HG03575 (cell line): ENCODE data around the gene PIK3R5.

Source experiments
- ATAC-seq: cut with Tn5 transposase; IDR thresholded peaks from one replicate; pipeline ENCODE4 v1.9.1; 2021; ENCODE audit not compliant: unreplicated experiment, insufficient number of reproducible peaks, low FRiP score; ENCODE audit errors: extremely low read depth

Gene PIK3R5

DNA sequence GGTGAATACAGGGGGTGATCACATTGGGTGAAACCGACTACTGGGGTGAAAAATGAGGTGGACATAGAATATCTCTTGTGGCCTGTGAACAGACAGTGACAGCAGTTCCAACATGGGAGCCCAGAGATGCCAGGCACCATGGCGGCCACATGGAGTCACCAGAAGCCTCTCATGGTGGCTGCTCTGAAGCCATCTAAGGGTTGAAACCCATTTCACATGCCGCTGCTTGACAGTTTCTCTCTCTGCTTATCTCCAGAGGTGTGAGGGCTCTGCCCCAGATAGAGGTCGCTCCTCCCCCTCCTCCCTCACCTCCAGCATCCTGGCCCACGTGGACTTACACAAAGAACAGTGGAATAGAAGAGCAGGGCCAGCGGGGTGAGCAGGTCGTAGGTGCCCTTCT, 60.2 kb downstream of the PIK3R5 start:
- no peak for ATAC-seq

DNA sequence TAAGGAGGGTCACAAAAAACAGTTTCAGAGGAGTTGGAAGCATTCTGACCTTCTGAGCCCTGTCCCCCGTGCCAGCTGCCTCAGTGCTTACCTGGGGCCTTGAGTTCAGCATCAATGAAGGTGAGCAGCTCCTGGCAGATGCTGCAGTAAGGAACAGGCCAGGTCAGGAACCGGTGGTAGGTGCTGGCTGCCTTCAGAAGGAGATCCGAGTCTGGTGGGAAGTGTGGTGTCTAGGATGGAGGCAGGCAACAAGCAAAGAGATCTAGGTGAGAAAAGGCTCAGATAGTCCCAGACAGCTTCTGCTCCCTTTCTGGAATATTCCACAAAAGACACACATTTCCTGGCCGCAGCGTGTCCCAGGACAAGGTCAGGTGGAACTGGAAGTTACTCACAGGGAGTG, 60.8 kb downstream of the PIK3R5 start:
- no peak for ATAC-seq

DNA sequence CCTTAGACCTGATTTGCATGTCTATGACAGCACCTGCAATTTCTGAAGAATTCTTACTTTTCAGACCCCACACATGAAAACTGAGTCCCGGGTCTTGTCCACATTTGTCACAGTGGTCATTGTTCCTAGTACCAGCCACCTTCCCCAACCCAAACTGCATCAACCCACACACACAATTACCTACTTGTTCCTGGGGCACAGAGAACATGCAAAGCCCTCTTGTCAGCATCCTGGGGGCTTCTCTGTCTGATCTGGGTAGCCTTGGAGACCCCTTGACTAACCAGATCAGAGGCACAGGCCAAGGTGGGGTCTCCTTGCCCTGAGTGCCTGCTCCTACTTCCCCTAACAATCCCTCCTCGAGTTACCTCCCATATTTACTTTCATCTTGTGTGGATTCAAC, 61.3 kb downstream of the PIK3R5 start:
- no peak for ATAC-seq

DNA sequence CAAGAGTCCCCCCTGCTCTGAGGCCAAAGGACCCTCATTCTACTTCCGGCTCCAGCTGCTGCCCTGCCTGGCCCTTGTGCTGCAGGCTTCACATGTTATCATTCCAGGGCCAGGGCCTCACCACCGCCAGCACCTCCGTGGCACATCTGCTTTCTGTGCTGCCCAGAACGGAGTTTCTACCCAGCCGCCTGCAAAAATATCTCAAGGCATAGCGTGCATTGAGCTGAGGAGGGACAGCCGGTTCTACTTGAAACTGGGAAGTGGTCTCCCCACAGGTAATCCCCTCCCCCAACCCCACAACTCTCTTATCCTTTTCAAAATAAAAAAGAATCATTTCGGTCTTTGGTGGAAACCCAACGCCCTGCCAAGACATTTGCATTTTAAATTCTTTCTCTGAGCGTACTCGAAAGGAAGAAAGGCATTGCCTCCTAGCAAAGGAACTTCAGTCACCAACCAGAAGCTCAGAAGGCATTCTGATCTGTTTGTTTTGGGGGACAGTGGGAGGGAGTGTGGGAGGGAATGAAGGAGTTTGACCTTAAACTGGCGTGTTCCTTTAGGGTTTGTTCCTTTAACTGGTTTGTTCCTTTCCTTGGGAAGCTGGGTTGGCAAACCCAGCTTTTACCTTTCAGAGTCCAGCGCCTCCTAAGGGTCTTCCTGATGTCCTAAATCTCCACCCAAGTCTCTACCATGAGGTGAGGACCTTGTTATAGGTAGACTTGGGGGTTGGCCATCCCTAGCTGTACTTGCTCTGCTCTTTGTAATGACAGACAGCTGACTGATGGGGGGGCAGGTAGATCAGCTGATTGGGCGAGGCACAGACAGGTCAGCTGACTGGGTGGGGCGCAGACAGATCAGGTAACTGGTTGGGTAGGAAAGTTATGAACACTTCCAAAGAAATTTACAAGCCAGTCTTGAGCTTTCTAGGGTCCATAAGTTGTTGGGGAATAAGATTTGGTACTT, 64.6 kb downstream of the PIK3R5 start:
- no peak for ATAC-seq

DNA sequence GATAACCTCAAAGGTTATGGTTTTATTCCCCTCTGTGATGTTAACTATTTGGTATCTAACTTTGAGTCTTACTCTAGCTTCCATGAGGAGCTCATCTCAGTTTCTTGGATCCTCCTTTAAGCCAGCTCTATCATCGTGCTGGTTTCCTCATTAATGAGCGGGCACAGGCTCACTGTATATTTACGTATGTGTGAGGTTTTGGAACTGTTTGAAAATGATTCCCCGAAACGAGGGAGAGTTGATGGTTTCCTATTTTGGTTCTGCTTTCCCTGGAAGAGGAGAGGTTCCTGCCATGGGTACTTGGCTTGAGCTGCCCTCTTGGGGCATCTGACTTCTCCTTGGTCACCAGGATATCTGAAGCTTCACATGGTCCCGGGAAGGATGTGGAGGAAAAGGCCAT, 65.3 kb downstream of the PIK3R5 start:
- ATAC-seq: no peak

DNA sequence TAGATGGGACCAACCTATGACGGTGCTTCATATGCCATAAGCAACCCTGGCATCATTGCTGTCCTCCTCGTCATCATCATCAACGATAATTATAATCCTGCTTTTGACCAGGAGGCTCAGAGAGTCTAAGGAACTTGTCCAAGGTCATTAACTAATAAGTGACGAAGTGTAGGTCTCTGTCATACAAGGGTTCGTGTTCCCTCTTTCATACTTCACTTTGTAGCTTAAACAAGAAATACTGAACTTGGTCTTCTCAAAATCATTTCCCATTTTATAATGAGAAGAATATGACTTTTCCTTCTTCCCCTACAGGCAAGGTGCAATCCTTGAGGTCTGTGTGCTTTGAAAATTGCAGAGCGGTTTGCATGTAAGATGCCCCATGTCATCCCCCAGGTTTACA, 66.9 kb downstream of the PIK3R5 start:
- ATAC-seq: no peak

DNA sequence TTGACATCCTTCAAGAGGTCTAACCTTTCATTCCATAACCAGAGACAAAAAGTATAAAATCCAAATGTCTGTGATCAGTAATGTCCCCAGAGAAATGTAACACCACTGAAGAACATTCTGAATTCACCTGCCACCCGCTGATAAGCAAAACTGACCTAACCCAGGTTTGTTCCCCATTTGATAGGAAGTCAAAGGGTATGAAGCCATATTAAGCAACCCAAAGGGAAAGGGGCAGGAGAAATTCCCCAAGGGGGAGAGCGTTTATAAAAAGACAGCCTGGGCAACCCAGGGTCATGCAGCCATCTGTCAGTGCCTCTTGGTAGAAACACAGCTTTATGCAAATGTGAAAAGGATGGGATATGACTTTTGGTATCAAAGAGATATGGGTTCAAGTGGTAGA, 67.4 kb downstream of the PIK3R5 start:
- no peak for ATAC-seq

DNA sequence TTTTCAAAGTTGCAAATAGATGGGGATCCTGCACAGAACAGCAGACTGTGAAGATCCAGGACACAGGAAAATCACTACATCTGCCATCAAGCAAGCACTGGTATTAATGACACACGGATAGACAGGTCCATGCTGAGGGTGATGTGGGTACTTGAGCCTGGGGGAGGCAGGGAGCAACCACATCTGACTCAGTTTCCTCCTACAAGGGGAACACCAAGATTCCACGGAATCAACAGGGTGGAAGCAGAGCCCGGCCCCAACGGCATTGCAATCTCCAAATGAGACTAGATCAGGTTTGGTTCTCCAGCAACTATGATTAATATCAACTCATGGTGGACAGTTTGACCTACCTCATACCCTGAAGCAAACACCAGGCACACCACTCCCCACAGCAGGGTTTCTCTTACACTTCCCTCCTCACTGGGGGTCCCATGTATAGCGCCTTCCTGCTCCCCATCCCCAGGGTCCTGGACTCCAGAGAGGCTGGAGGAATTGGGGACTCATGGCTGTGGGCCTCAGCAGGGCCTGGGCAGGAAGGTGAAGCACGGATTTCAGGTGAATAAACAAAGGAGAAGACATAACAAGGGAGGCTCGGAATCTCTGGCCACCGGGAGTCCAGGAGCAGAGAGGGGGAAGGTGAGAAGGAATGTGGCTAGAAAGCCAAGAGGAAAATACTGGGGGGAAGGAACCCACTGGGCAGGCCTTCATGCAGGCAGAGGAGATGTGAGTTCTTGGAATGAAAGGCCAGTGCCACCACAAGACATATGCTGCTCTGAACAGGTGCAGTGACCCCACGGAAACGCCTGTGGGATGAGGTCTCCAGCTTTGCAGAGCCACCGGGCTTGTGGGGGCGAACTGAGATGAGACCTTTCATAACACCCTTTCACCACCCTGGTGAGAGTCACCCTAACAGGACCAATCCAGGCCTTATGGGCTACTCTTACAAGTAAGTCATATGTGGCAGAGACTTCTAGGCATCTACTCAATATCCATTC, 68.6 kb downstream of the PIK3R5 start:
- ATAC-seq: no peak

DNA sequence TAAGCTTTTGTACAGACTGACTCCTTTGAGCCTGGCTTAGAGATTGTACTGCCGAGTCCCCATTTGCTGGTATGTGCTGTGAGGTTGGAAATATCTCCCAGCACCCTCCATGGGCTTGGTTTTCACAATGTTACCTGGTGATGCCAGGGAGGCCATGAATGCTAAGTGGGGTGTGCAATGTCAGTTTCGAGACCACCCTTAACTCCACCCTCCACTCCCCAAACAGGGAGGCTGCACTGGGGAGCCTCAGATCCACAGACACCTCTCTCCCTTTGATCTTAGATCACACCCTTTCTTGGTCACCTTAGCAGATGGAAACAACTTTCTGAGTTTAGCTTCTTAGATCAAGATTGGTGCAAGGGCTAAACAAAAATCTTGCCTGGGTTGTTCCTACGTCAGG, 69.4 kb downstream of the PIK3R5 start:
- no peak for ATAC-seq

DNA sequence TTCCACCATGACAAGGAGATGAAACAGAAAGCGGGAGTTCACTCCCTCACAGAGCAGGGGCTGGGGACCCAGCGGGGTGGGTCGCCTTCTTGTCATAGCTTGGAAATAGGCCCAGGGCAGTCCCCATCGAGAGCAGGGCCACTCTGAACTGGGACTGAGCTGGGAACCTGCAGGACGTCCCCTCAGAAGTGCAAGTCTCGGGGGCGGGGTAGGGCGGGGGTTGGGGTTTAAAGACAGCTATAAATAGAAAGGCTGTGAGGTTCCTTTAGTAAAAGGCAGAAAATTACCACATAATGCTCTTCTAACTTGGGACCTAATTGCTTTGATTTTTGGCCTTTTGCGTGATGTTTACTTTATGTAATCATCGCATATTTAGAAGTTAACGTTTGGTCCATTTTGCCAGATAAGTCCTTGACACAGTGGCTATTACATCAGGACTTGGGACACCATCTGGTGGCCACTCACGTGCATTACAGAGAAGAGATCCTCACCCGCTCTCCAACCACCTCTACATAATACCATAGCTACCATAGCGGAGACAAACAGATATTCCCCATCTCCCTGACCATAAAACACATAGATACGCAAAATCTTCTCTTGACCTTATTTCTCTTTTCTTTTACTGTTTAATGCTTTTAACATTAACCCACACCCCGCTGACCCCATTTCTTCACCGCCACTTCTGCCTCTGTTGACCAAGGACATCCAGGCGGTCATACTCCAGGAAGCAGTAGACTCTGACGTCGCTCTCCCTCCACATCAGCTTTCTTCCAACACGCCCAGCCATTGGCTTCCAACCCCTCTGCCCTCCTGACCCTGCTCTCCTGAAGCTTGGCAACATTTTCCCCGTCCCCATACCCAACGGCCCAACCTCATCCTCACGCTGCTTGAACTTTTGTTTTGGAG, 70.6 kb downstream of the PIK3R5 start:
- ATAC-seq: no peak

DNA sequence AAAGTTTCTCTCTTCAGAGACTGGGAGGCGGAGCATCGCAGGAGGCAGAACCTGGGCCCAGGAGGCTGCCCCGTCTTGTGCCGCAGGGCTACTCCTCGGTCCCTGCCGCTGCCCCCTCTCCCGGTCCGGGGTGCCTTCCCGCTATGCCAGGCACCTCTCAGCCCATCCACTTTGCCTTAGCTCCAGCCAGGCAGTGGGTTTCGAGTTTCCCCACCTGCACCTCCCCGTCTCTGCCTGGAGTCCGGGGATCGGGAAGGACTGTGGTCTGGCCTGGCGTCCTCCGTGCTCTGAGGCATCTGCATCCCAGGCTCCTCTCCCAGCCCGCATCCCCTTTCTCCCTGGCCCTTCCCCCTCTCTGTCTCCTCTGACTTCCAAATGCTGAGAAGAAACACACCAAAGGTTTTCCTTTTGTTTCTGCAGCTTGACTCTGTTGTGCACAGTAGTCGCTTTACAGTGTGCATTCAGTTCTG, 71.3 kb downstream of the PIK3R5 start:
- no peak for ATAC-seq

DNA sequence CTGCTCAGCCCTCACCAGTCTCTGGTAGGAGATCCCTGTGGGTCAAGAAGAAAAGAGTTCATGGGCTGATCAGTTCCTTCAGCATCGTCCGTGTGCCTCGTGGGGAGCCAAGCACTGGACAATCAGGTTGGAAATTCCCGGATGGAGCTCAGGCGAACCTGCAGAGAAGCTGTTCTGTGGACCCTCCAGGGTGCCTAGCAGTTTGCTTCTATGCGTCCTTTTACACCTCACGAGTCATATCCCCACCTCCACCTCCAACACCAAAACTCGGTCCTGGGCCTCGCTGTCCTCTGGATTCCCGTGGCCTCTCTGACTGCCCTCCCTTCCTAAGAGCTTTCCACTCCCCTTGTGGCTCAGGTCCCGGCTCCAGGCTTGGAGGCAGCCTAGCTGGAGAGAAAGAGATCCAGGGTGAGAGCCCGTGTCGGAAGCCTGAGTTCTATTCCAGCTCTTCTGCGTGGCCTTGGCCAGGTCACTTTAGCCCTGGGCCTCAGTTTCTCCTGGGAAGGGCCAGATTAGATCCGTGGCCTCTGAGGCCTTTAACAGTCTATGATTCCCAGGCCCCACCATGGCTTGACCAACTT, 71.8 kb downstream of the PIK3R5 start:
- no peak for ATAC-seq

DNA sequence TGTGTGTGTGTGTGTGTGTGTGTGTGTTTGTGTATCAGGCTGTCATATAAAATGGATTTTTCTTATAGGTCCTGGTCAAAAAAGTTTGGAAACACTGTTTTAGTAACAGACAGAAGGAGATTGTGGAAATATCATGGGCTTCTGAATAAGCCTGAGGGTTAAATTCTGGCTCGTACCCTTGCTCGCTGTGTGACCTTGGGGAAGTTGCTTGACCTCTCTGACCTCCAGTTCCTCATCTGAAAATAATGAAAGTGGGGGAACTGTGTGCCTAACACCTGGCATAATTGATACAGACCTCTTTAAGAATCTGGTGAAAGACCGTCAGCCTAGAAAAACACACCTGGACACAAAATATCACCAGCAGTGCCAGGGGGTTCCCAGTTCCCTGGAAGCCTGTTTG, 72.4 kb downstream of the PIK3R5 start:
- ATAC-seq: no peak

DNA sequence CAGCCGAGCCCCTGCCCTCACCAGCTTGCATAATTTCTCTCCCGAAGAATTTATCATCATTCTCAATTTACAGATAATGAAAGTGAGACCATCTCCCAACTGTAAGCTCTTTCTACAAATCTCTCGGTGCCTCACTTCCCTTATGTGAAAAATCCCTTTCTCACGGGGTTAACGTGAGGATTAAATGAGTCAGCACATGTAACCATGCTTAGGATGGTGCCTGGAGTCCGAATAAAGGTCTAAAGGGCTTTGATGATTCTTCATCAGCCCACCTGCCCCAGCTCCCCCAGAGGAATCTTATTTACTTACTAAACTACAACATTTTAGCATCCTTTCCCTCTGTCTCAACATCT, 73.2 kb downstream of the PIK3R5 start:
- ATAC-seq: no peak

DNA sequence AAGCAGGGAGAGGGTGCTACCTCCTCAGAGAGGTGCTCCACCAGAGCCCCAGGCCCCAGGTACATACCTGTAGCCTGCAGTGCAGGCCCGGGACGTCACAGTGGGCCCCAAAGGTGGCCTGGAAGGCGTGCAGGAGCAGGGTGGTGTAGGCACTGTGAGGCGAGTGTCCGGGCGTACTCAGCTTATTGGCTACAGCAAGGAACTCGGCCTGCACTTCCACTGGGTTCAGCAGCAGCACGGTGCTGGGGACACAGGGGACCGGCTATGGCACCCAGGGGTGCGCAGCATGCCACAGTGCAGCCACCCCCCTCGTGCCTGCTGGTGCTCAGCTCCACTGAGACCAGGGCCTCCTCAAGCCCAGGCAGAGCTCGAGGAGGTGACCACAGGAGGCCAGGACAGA, 74.8 kb downstream of the PIK3R5 start:
- no peak for ATAC-seq

DNA sequence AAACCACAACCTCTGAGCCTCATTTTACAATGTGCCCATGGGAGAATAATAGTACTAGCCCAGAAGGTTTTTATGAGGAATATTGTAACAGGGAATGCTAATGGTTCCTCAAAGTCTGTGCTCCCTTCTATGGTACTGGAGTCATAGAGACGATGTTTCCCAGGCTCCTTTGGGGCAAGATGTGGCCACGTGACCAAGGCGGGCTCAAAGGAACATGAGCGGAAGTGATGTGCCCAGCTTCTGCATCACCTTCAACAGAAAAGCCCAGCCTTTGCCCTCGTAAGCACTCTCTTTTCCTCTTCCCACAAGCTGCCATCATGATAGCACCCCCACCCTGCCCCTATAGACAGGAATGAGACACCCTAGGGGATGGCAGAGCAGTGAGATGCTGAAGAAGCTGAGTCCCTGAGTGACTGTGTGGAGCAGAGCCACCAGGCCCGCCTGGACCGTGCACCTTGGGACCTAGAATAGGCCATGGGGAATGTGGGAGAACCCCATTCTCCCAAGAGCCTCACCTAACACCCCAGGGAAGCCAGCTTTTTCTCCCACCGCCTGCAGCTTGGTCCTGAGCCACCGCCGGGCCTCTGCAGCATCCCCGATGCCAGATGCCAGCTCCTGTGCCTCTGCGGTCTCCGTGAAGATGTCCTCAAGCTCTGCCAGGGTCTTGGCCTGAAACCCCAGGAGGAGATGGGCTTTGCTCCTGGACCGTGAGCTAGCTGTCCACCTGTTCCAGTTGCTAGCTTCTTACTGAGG, 75.9 kb downstream of the PIK3R5 start:
- no peak for ATAC-seq

DNA sequence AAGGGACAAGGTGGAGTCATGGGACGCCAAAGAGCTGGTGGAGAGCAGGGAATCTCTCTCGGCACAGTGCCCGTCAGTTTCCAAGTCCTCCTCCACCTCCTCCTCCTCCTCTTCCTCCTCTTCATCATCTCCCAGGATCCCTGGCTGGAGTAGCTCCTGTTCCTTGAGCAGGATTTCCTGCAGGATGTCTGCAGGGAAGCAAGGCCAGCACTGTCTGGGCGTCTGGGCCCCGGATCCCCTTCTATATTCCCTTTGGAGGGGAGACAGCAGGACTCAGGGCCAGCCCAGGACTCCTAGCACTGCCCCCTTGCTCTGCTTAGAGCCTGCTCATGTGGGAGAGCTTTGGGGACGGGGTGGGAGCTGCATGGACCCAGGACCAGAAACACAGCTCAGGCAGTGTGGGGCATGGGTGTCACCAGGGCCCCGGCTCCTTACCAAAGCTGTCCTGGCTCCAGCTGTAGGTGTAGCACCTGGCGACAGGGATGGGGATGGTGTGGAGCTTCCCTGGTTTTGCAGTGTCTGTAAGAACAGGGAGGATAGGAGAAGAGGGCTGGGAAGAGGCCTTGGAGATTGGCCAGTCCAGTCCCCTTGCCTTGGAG, 76.7 kb downstream of the PIK3R5 start:
- ATAC-seq: no peak
